ENCODE results near the gene EXOC6B.
A peak's percentile ranks its signal among the peaks of the same experiment; 100 is the strongest.

Gene EXOC6B

GRCh38 chr2:72415781-72416475 lies 409.9 kb downstream of the EXOC6B start:
- no peak for DNase-seq

- no peak for DNase-seq
These were observed 410.6 kb downstream of the EXOC6B start for GRCh38 chr2:72415241-72415661.

- DNase-seq = no peak
These were observed 411.6 kb downstream of the EXOC6B start for GRCh38 chr2:72414137-72414760.

- DNase-seq = no peak
These were observed 412.1 kb downstream of the EXOC6B start for GRCh38 chr2:72413716-72414115.

GRCh38 chr2:72412214-72412613 lies 413.6 kb downstream of the EXOC6B start:
- DNase-seq = no peak

GRCh38 chr2:72399879-72400278 lies 426.0 kb downstream of the EXOC6B start:
- DNase-seq = no peak

GRCh38 chr2:72395096-72395495 lies 430.7 kb downstream of the EXOC6B start:
- peak; percentile 23 for DNase-seq

- peak; percentile 81 for DNase-seq
These were observed 431.2 kb downstream of the EXOC6B start for GRCh38 chr2:72394541-72395070.

GRCh38 chr2:72389447-72389846 lies 436.4 kb downstream of the EXOC6B start:
- DNase-seq = no peak

GRCh38 chr2:72388263-72388662 lies 437.6 kb downstream of the EXOC6B start:
- DNase-seq = no peak

- no peak for DNase-seq
These were observed 439.5 kb downstream of the EXOC6B start for GRCh38 chr2:72386288-72386687.

GRCh38 chr2:72378753-72379348 lies 447.0 kb downstream of the EXOC6B start:
- no peak for DNase-seq

- DNase-seq = no peak
These were observed 458.2 kb downstream of the EXOC6B start for GRCh38 chr2:72367530-72368225.

- DNase-seq = no peak
These were observed 462.4 kb downstream of the EXOC6B start for GRCh38 chr2:72363406-72363805.

- DNase-seq = no peak
These were observed 463.1 kb downstream of the EXOC6B start for GRCh38 chr2:72362733-72363132.

- no peak for DNase-seq
These were observed 464.3 kb downstream of the EXOC6B start for GRCh38 chr2:72361521-72361920.

- no peak for DNase-seq
These were observed 464.8 kb downstream of the EXOC6B start for GRCh38 chr2:72361042-72361441.

- no peak for DNase-seq
These were observed 475.0 kb downstream of the EXOC6B start for GRCh38 chr2:72350852-72351251.

- no peak for DNase-seq
These were observed 476.8 kb downstream of the EXOC6B start for GRCh38 chr2:72349016-72349415.

GRCh38 chr2:72347081-72347480 lies 478.8 kb downstream of the EXOC6B start:
- no peak for DNase-seq

- no peak for DNase-seq
These were observed 484.2 kb downstream of the EXOC6B start for GRCh38 chr2:72341639-72342038.

GRCh38 chr2:72340665-72341064 lies 485.2 kb downstream of the EXOC6B start:
- DNase-seq = no peak

- no peak for DNase-seq
These were observed 487.8 kb downstream of the EXOC6B start for GRCh38 chr2:72338076-72338475.

All from NCI-H748 treated with DMSO at 0.1 percent for 48 hours (cell line).